Measurements from ENCODE around the gene SPCS1.
"Not testable (repeated sequence)": the region's sequence is repeated elsewhere in the genome, so short reads cannot be mapped to it uniquely, and the experiment has no call there.

The SPCS1 gene

GRCh38 chr3:52705688-52706686 is at the start of gene SPCS1, which contains the start of gene GLT8D1:
Gene SPCS1, plus strand, starts transcription at chr3:52706106. Its CDS starts 141 bp downstream, at chr3:52706247.
Gene GLT8D1, minus strand, starts transcription at chr3:52705791. Its CDS starts 5,331 bp downstream, at chr3:52700460.
- DNase-seq: peak; percentile 90

- no peak for DNase-seq
Measured at GRCh38 chr3:52660046-52660445, 45.9 kb upstream of the SPCS1 start.

GRCh38 chr3:52663098-52663497 is 42.8 kb upstream of the SPCS1 start:
- DNase-seq: no peak

GRCh38 chr3:52670621-52671521 is 35.0 kb upstream of the SPCS1 start:
- DNase-seq: no peak

- DNase-seq: no peak
Measured at GRCh38 chr3:52671676-52672075, 34.2 kb upstream of the SPCS1 start.

GRCh38 chr3:52676201-52676600 is 29.7 kb upstream of the SPCS1 start:
- DNase-seq: not testable (repeated sequence)

GRCh38 chr3:52678265-52679198 is 27.4 kb upstream of the SPCS1 start:
- DNase-seq: no peak

- no peak for DNase-seq
Measured at GRCh38 chr3:52679199-52679538, 26.7 kb upstream of the SPCS1 start.

- no peak for DNase-seq
Measured at GRCh38 chr3:52679811-52680210, 26.1 kb upstream of the SPCS1 start.

GRCh38 chr3:52681596-52681995 is 24.3 kb upstream of the SPCS1 start:
- DNase-seq: no peak

GRCh38 chr3:52682016-52682415 is 23.9 kb upstream of the SPCS1 start:
- DNase-seq: peak; percentile 31

- no peak for DNase-seq
Measured at GRCh38 chr3:52683611-52684010, 22.3 kb upstream of the SPCS1 start.

GRCh38 chr3:52684184-52684583 is 21.7 kb upstream of the SPCS1 start:
- no peak for DNase-seq

GRCh38 chr3:52685285-52685708 is 20.6 kb upstream of the SPCS1 start:
- peak; percentile 83 for DNase-seq

- DNase-seq: peak; percentile 95
Measured at GRCh38 chr3:52685709-52686691, 19.9 kb upstream of the SPCS1 start, which contains the start of the genes GNL3 and PBRM1. Gene GNL3, plus strand, starts transcription at chr3:52686032. Its CDS starts 61 bp downstream, at chr3:52686093. Gene PBRM1, minus strand, starts transcription at chr3:52685913.

GRCh38 chr3:52688266-52688665 is 17.6 kb upstream of the SPCS1 start:
- no peak for DNase-seq

- no peak for DNase-seq
Measured at GRCh38 chr3:52689151-52689550, 16.8 kb upstream of the SPCS1 start.

- DNase-seq: no peak
Measured at GRCh38 chr3:52690560-52690959, 15.3 kb upstream of the SPCS1 start.

GRCh38 chr3:52693071-52693470 is 12.8 kb upstream of the SPCS1 start:
- DNase-seq: no peak

- DNase-seq: no peak
Measured at GRCh38 chr3:52694528-52695189, 11.2 kb upstream of the SPCS1 start.
